PC-3 (cell line): Measurements from ENCODE around the gene GPX3. TPM values are rescaled to one million over a fixed set of nuclear protein-coding genes. Genes with fewer than 3 reads are reported as not detected.

Experiments
- ATAC-seq: fragments of 200-7000 bp; cut with Tn5 transposase; 2 replicates; pipeline ENCODE4 v1.9.1; 2020; ENCODE audit warnings: mild to moderate bottlenecking, moderate library complexity
- BruUV-seq: library from RNA; stranded (reverse); fragments of 400-500 nt; replicated peaks from 2 replicates; lab custom pipeline; 2021; lab: Mats Ljungman, UMichigan
- CTCF ChIA-PET: fragments of 300-600 bp; sonication (Branson Sonifier 250); formaldehyde crosslinking; loops from one replicate; lab custom pipeline; 2022; ENCODE audit warnings: antibody characterized with exemption; lab: Charles Lee
- POLR2A ChIA-PET: fragments of 300-600 bp; sonication (Branson Sonifier 250); formaldehyde crosslinking; loops from one replicate; lab custom pipeline; 2022; ENCODE audit warnings: antibody characterized with exemption; ENCODE audit not compliant: unreplicated experiment; lab: Charles Lee
- DNase-seq: peaks from one replicate; pipeline ENCODE4 v3.0.0-alpha.2; 2015
- H2AFZ ChIP-seq: fragments of 300-600 bp; sonication (generic); 2 replicates; pipeline ENCODE4 v1.6.0; 2016; ENCODE audit warnings: antibody characterized with exemption, low read length
- H3F3A ChIP-seq: fragments of 300-600 bp; sonication (generic); one replicate; pipeline ENCODE4 v1.6.0; 2017; ENCODE audit warnings: antibody characterized with exemption, low read length, control low read depth, mild to moderate bottlenecking; ENCODE audit not compliant: unreplicated experiment
- H3K27ac ChIP-seq: fragments of 300-600 bp; sonication (generic); 2 replicates; pipeline ENCODE4 v1.5.1; 2016; ENCODE audit warnings: mild to moderate bottlenecking, low read length
- H3K27me3 ChIP-seq: fragments of 300-600 bp; sonication (generic); 2 replicates; pipeline ENCODE4 v1.6.1; 2016; ENCODE audit warnings: low read length, mixed read lengths
- H3K36me3 ChIP-seq: fragments of 300-600 bp; sonication (generic); 2 replicates; pipeline ENCODE4 v1.6.1; 2016; ENCODE audit warnings: low read depth, mixed run types, low read length, mixed read lengths
- H3K4me1 ChIP-seq: fragments of 300-600 bp; sonication (generic); 2 replicates; pipeline ENCODE4 v1.5.1; 2016; ENCODE audit warnings: low read length; ENCODE audit not compliant: insufficient read depth
- H3K4me2 ChIP-seq: fragments of 300-600 bp; sonication (generic); 2 replicates; pipeline ENCODE4 v1.6.0; 2016; ENCODE audit warnings: low read length
- H3K4me3 ChIP-seq: fragments of 300-600 bp; sonication (generic); 2 replicates; pipeline ENCODE4 v1.5.1; 2016; ENCODE audit warnings: mild to moderate bottlenecking, low read length, mixed read lengths
- H3K79me2 ChIP-seq: fragments of 300-600 bp; sonication (generic); 2 replicates; pipeline ENCODE4 v1.6.1; 2017; ENCODE audit warnings: low read length, mixed read lengths
- H3K9ac ChIP-seq: fragments of 300-600 bp; sonication (generic); 2 replicates; pipeline ENCODE4 v1.6.0; 2016; ENCODE audit warnings: mild to moderate bottlenecking, low read length
- H3K9me2 ChIP-seq: fragments of 300-600 bp; sonication (generic); replicated peaks from 2 replicates; pipeline ENCODE4 v1.6.1; 2016; ENCODE audit warnings: mixed run types, low read length, mixed read lengths
- H3K9me3 ChIP-seq: fragments of 300-600 bp; sonication (generic); 2 replicates; pipeline ENCODE4 v1.6.1; 2016; ENCODE audit warnings: low read length, mixed read lengths
- H4K20me1 ChIP-seq: fragments of 300-600 bp; sonication (generic); 2 replicates; pipeline ENCODE4 v1.6.1; 2016; ENCODE audit warnings: low read length, mixed read lengths
- EZH2 ChIP-seq: fragments of 300-600 bp; sonication (generic); IDR thresholded peaks from one replicate; pipeline ENCODE4 v1.6.1; 2017; ENCODE audit warnings: antibody characterized with exemption, mild to moderate bottlenecking, low read length; ENCODE audit not compliant: unreplicated experiment
- EZH2phosphoT487 ChIP-seq: fragments of 300-600 bp; sonication (generic); IDR thresholded peaks from 2 replicates; pipeline ENCODE4 v1.6.1; 2018; ENCODE audit warnings: mild to moderate bottlenecking, antibody characterized with exemption, low read length, borderline replicate concordance
- intact Hi-C: fragments of 100-400 bp; cut with micrococcal nuclease; formaldehyde crosslinking; loops from 2 replicates; pipeline ENCODE4 v1.9.0; 2023
- total RNA-seq: library from RNA; depleted of rRNA; stranded (reverse); fragments of >200 nt; gene quantifications from 2 replicates; pipeline ENCODE4 v1.2.3, GENCODE V29; 2014
- TF ChIP-seq, protein P1 (sequence below): fragments of 300-600 bp; sonication (generic); conservative IDR thresholded peaks from 2 replicates; pipeline ENCODE4 v1.5.1; 2017; ENCODE audit warnings: antibody characterized with exemption, low read depth, mild to moderate bottlenecking, low read length

Gene GPX3
- total RNA-seq, 1 experiment from 2014 or later, result not detected

- Histone ChIP-seq H3K27ac (no peak overlapping the region), H3K9me2 (no peaks in the 10 kb centered on the region), H3K4me3 (no peak overlapping the region), H3K4me2 (no peak overlapping the region), H3K27me3 (no peaks in the 10 kb centered on the region), H3K9me3 (no peaks in the 10 kb centered on the region), H3K36me3 (peaks cover 15% of the 10 kb centered on the region), H3K4me1 (peaks cover 38% of the 10 kb centered on the region), H3K79me2 (peaks cover 88% of the 10 kb centered on the region), H2AFZ (no peak overlapping the region), H3F3A (no peaks in the 10 kb centered on the region), H4K20me1 (peaks cover 3% of the 10 kb centered on the region; the same call in 1 of the 2 replicates), H3K9ac (no peak overlapping the region)
- ChIA-PET CTCF (no interaction called here), POLR2A (no interaction called here)
- TF ChIP-seq EZH2phosphoT487 (no peak), EZH2 (no peak)
- TF ChIP-seq, protein P1, sequence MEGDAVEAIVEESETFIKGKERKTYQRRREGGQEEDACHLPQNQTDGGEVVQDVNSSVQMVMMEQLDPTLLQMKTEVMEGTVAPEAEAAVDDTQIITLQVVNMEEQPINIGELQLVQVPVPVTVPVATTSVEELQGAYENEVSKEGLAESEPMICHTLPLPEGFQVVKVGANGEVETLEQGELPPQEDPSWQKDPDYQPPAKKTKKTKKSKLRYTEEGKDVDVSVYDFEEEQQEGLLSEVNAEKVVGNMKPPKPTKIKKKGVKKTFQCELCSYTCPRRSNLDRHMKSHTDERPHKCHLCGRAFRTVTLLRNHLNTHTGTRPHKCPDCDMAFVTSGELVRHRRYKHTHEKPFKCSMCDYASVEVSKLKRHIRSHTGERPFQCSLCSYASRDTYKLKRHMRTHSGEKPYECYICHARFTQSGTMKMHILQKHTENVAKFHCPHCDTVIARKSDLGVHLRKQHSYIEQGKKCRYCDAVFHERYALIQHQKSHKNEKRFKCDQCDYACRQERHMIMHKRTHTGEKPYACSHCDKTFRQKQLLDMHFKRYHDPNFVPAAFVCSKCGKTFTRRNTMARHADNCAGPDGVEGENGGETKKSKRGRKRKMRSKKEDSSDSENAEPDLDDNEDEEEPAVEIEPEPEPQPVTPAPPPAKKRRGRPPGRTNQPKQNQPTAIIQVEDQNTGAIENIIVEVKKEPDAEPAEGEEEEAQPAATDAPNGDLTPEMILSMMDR, result no peak
- ATAC-seq (no peak), DNase-seq (no peak)
- BruUV-seq, result no TSS peak
- intact Hi-C loops, result no loop called here
These were observed 47.4 kb downstream of the GPX3 start for GRCh38 chr5:151067632-151068432.

GRCh38 chr5:151068433-151069197 lies 48.2 kb downstream of the GPX3 start:
- peaks cover 10% of the 10 kb centered on the region; the same call in 1 of the 2 replicates for H3K36me3 ChIP-seq
- ChIA-PET POLR2A (no interaction called here), CTCF (no interaction called here)
- H3K79me2 ChIP-seq, result peaks cover 92% of the 10 kb centered on the region
- BruUV-seq, result no TSS peak
- no peaks in the 10 kb centered on the region for H3K9me3 ChIP-seq
- ATAC-seq, result no peak
- no peak for TF ChIP-seq EZH2phosphoT487
- TF ChIP-seq, protein P1, result no peak
- no peak for TF ChIP-seq EZH2
- H4K20me1 ChIP-seq, result no peaks in the 10 kb centered on the region; the same call in 1 of the 2 replicates
- no peak overlapping the region for H3K27ac ChIP-seq
- peaks cover 32% of the 10 kb centered on the region for H3K4me1 ChIP-seq
- DNase-seq, result no peak
- H3K27me3 ChIP-seq, result no peaks in the 10 kb centered on the region
- intact Hi-C loops, result no loop called here
- H3F3A ChIP-seq, result no peaks in the 10 kb centered on the region
- H3K9me2 ChIP-seq, result no peaks in the 10 kb centered on the region
- H3K4me2 ChIP-seq, result no peak overlapping the region
- no peak overlapping the region for H2AFZ ChIP-seq
- no peak overlapping the region for H3K9ac ChIP-seq
- H3K4me3 ChIP-seq, result no peak overlapping the region

DNA sequence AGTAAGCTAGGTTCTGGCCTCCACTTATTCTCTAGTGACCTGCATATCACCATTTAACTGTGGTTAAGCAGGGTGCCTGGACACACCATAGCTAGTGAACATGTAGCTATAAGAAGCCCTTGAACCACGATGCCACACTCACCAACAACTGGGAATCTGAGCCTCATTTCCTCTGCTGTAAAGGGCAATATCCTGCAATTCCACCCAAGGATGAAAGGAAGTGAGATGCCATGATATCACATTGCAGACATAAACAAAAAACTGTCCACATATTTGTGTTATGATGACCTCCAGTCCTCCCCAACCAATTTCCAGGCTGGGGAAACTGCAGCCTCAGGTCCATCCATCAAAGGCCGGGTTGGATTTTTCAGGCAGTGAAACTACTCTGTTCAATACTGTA lies 50.1 kb downstream of the GPX3 start:
- no peaks in the 10 kb centered on the region for H3K9me2 ChIP-seq
- peaks cover 10% of the 10 kb centered on the region; the same call in 1 of the 2 replicates for H3K36me3 ChIP-seq
- peaks cover 4% of the 10 kb centered on the region; the same call in 1 of the 2 replicates for H4K20me1 ChIP-seq
- no peak overlapping the region for H3K27ac ChIP-seq
- ChIA-PET CTCF (no interaction called here), POLR2A (no interaction called here)
- no peak overlapping the region for H3K9ac ChIP-seq
- peaks cover 5% of the 10 kb centered on the region for H3F3A ChIP-seq
- H3K79me2 ChIP-seq, result peaks cover 95% of the 10 kb centered on the region
- no peak overlapping the region for H2AFZ ChIP-seq
- DNase-seq (no peak), ATAC-seq (no peak)
- no peak overlapping the region for H3K4me3 ChIP-seq
- peaks cover 30% of the 10 kb centered on the region for H3K4me1 ChIP-seq
- BruUV-seq, result no TSS peak
- intact Hi-C loops, result no loop called here
- no peak overlapping the region for H3K4me2 ChIP-seq
- H3K27me3 ChIP-seq, result no peaks in the 10 kb centered on the region
- H3K9me3 ChIP-seq, result no peaks in the 10 kb centered on the region
- TF ChIP-seq EZH2 (no peak), EZH2phosphoT487 (no peak)
- TF ChIP-seq, protein P1, result no peak
